GM18868 (cell line): ENCODE results near the gene MPLKIP.
"Not testable (repeated sequence)": the region's sequence is repeated elsewhere in the genome, so short reads cannot be mapped to it uniquely, and the experiment has no call there.

Source experiments
- ATAC-seq: cut with Tn5 transposase; IDR thresholded peaks from one replicate; pipeline ENCODE4 v1.9.1; 2021; ENCODE audit warnings: mild to moderate bottlenecking, moderate library complexity; ENCODE audit not compliant: unreplicated experiment

Gene MPLKIP

GRCh38 chr7:40134428-40135316 is at the start of gene MPLKIP, which contains the start of gene SUGCT:
Gene MPLKIP (minus strand): TSS chr7:40134622. CDS start chr7:40134567, 55 bp downstream.
Gene SUGCT (plus strand): TSS chr7:40135005.
- peak; percentile 90 for ATAC-seq

GRCh38 chr7:40182452-40182851 is 48.0 kb upstream of the MPLKIP start:
- ATAC-seq = no peak

GRCh38 chr7:40177071-40177470 is 42.6 kb upstream of the MPLKIP start:
- no peak for ATAC-seq

- ATAC-seq = no peak
Observed at GRCh38 chr7:40175725-40176510, 41.5 kb upstream of the MPLKIP start.

GRCh38 chr7:40175256-40175655 is 40.8 kb upstream of the MPLKIP start:
- not testable (repeated sequence) for ATAC-seq

GRCh38 chr7:40173121-40173520 is 38.7 kb upstream of the MPLKIP start:
- ATAC-seq = not testable (repeated sequence)

GRCh38 chr7:40168266-40168665 is 33.8 kb upstream of the MPLKIP start:
- not testable (repeated sequence) for ATAC-seq

GRCh38 chr7:40167291-40167690 is 32.9 kb upstream of the MPLKIP start:
- ATAC-seq = no peak

- ATAC-seq = no peak
Observed at GRCh38 chr7:40165216-40165615, 30.8 kb upstream of the MPLKIP start.

- ATAC-seq = no peak
Observed at GRCh38 chr7:40162516-40162915, 28.1 kb upstream of the MPLKIP start.

GRCh38 chr7:40156988-40157387 is 22.6 kb upstream of the MPLKIP start:
- no peak for ATAC-seq

- ATAC-seq = no peak
Observed at GRCh38 chr7:40151504-40151903, 17.1 kb upstream of the MPLKIP start.

GRCh38 chr7:40148671-40149070 is 14.2 kb upstream of the MPLKIP start:
- no peak for ATAC-seq

- ATAC-seq = not testable (repeated sequence)
Observed at GRCh38 chr7:40148247-40148580, 13.8 kb upstream of the MPLKIP start.

GRCh38 chr7:40147371-40148246 is 13.2 kb upstream of the MPLKIP start:
- no peak for ATAC-seq

- not testable (repeated sequence) for ATAC-seq
Observed at GRCh38 chr7:40145596-40146130, 11.2 kb upstream of the MPLKIP start.

GRCh38 chr7:40141916-40142315 is 7.5 kb upstream of the MPLKIP start:
- not testable (repeated sequence) for ATAC-seq

- not testable (repeated sequence) for ATAC-seq
Observed at GRCh38 chr7:40139891-40140290, 5.5 kb upstream of the MPLKIP start.

- no peak for ATAC-seq
Observed at GRCh38 chr7:40138973-40139372, 4.6 kb upstream of the MPLKIP start.

- ATAC-seq = no peak
Observed at GRCh38 chr7:40137563-40137962, 3.1 kb upstream of the MPLKIP start.

- no peak for ATAC-seq
Observed at GRCh38 chr7:40135317-40135610, 842 bp upstream of the MPLKIP start.
